Measurements from ENCODE around the gene ALPP.
"Not testable (repeated sequence)": the region's sequence is repeated elsewhere in the genome, so short reads cannot be mapped to it uniquely, and the experiment has no call there.

DNA sequence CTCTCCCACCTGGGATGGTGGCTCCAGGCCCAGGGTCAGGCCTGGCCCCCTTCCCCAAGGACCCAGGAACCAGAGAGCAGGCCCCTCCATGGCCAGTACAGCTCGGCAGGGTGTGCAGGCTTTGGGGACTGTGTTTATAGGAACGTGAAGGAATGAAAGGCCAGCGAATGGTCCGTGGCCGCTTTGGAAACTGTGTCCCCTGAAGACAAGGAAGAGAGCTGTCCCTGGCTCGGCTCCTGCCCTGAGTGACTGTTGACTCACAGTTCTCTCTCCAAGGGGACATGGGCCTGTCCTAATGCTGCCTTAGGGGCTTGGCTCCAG is 43.7 kb upstream of the ALPP start:
- TF ChIP-seq, protein P1, sequence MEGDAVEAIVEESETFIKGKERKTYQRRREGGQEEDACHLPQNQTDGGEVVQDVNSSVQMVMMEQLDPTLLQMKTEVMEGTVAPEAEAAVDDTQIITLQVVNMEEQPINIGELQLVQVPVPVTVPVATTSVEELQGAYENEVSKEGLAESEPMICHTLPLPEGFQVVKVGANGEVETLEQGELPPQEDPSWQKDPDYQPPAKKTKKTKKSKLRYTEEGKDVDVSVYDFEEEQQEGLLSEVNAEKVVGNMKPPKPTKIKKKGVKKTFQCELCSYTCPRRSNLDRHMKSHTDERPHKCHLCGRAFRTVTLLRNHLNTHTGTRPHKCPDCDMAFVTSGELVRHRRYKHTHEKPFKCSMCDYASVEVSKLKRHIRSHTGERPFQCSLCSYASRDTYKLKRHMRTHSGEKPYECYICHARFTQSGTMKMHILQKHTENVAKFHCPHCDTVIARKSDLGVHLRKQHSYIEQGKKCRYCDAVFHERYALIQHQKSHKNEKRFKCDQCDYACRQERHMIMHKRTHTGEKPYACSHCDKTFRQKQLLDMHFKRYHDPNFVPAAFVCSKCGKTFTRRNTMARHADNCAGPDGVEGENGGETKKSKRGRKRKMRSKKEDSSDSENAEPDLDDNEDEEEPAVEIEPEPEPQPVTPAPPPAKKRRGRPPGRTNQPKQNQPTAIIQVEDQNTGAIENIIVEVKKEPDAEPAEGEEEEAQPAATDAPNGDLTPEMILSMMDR (IDR thresholded peaks at IDR 0.05) = not testable (repeated sequence)
- TF ChIP-seq POLR2A (IDR thresholded peaks at IDR 0.05) = not testable (repeated sequence)

Measured in Peyer's patch (tissue), 4 donors.